ENCODE measurements around the gene PTPRZ1.

Gene PTPRZ1

DNA sequence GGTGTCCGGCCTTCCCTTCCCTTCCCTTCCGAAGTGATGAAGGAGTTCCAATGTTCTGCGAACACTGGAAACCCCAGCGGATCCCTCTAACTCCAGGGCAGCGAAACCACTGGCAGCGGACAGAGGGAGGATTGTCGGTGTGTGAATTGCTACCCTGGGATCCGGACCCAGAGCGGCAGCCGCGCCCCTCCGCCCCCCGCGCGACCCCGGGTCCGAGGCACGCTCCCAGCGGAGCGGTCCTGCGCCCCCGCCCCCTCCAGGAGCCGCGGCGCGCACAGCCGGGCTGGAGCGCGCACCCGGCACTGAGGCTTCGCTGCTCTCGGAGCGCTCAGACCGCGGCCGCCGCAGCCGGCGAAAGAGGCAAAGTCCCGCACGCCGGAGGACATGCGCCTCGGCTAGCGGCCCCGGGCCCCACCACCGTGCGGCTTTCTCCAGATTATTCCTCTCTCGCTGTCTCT is at the start of gene PTPRZ1:
TSS of gene PTPRZ1 (plus strand) at position 331 of the 458 bp plus-strand sequence. CDS start 339 bp downstream, outside the sequence.
- no peak for DNase-seq

DNA sequence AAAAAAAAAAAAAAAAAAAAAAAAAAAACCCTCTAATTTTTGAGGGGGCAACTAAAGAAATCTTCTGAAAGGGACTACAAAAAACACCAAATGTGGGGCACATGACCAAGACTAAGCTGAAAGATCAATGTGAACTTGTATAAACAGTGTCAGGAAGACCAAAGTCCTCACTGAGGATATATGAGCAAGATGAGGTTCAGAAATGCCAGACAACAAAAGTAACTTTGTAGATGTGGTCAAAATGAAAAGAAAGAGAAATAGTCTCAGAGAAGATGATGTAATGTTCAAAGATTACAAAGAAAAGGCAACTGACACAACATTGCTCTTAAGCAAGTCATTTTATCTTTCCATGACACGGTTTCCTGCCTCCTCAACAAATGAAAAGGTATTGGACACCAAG is 48.7 kb upstream of the PTPRZ1 start:
- DNase-seq = no peak

- DNase-seq = no peak
These were observed 41.6 kb upstream of the PTPRZ1 start for GRCh38 chr7:121831351-121831750.

- DNase-seq = no peak
These were observed 41.2 kb upstream of the PTPRZ1 start for GRCh38 chr7:121831801-121832200.

- DNase-seq = no peak
These were observed 40.6 kb upstream of the PTPRZ1 start for GRCh38 chr7:121832347-121832746.

DNA sequence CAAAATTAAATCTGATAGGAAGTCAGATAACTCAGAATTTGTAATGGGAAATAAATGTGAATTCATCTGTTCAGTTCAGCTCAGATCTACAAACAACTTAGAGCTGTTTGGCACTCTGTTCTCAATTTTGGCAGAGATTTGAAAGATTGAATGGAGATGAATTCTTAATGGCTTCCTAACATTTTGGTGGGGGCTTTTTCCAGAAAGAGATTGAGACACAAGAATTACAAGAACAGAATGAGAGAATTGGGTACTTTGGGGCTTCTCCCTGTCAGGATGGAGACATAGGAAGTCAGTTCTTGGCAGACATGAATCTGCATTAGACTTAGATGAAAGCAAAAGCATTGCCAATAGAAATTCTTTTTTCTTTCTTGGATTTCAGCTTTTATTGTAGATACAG is 39.0 kb upstream of the PTPRZ1 start:
- no peak for DNase-seq

DNA sequence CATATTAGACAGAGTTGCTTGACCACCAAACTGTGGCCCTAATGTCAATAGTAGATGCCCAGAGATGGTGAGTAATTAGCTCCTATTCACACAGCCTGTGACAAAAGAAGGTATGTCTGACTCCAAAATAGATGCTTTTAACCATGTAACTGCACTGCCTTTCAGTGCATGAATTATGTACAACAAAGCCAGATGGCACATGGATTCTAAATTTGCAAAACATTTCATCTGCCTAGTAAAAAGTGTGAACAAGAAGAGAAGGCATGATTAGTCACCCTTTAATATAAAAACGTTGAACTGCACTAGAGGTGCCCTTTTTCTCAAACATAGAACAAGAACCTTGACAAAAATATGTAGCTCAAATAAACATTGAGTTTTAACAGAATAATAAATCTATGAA is 35.5 kb upstream of the PTPRZ1 start:
- no peak for DNase-seq

- no peak for DNase-seq
These were observed 25.9 kb upstream of the PTPRZ1 start for GRCh38 chr7:121847041-121847440.

DNA sequence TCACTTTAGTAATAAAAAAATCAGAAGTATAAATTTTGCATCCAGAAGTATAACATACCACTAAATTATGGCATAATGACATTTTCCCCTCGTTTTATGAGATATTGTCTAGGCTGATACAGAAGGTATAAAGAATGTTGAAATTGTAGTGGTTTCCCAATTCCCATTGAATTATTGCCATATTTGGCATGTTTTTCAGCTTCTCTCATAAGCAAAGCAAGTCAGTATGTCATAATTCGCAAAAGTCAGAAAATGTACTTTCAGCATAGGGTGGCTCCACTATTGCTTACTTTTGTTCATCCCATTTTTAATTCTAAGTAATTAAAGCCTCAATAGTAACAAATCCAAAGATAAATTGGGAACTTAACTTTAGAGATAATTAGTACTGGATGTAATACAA is 19.7 kb upstream of the PTPRZ1 start:
- no peak for DNase-seq

DNA sequence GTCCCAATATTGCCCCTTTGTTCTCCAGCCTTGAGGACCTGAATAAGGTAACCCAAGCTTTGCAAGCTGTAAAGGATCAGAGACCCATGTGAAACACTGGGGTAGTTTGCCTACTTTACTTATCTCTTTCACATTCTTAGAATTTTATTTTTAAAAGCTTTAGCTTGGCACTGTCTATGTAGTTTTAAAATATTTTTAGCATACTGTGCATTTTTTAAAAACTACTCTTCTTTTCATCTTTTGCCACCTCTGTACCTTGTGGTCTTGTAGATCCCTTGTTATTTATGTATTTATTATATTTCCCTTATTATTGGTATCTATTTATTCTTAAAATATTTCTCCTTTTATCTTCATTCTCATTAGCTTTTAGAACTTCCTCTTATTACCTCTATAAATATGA is 12.0 kb upstream of the PTPRZ1 start:
- no peak for DNase-seq

- DNase-seq = no peak
These were observed 10.4 kb upstream of the PTPRZ1 start for GRCh38 chr7:121862591-121862990.

- DNase-seq = no peak
These were observed 1.8 kb upstream of the PTPRZ1 start for GRCh38 chr7:121871188-121871587.

DNA sequence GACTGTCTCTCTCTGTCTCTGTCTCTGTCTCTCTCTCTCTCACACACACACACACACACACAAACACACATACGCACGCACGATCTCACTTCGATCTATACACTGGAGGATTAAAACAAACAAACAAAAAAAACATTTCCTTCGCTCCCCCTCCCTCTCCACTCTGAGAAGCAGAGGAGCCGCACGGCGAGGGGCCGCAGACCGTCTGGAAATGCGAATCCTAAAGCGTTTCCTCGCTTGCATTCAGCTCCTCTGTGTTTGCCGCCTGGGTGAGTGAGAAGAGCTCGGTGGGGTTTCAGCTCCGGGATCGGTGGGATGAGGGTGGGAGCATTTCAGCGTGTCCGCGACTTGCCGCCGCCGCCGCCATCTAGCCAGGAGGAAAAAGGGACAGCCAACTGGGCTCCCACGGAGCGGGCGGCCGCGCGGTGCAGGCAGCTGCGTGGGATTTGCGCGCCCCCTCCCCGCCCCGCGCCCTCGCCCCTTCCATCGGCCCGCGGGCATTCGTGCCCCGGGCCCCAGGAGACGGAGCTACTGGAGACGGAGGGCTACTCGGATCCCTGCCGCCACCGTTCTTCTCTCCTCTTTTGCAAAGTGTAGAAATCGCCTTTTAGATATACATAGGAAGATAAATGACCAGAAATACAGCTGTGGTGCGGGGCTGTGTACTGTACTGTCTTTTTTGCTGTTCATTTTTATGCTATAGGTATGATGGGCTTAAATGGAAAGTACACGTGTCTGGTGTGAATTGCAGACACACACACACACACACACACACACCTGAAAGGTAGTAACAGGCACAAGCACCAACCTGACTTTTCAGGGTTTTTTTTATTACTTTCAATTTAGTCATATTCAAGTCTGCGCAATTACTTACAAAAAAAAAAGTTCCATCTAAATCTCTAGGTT is 581 bp downstream of the PTPRZ1 start:
- no peak for DNase-seq

GRCh38 chr7:121874298-121874697 is 1.3 kb downstream of the PTPRZ1 start:
- DNase-seq = no peak

DNA sequence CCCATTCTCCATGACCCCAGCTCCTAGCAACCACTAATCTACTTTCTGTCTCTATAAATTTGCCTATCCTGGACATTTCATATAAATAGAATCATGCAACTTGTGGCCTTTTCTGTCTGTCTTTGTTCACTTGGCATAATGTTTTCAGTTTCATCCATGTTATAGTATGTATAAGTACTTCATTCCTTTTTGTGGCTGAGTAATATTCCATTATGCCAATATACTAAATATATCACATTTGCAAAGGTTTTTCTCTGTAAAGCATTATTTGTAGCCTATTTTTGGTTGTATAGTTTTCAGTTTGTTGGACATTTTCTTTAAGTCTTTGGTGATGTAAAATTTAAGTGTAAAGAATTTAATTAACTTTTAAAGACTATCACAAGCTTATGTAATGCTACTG is 2.2 kb downstream of the PTPRZ1 start:
- no peak for DNase-seq

DNA sequence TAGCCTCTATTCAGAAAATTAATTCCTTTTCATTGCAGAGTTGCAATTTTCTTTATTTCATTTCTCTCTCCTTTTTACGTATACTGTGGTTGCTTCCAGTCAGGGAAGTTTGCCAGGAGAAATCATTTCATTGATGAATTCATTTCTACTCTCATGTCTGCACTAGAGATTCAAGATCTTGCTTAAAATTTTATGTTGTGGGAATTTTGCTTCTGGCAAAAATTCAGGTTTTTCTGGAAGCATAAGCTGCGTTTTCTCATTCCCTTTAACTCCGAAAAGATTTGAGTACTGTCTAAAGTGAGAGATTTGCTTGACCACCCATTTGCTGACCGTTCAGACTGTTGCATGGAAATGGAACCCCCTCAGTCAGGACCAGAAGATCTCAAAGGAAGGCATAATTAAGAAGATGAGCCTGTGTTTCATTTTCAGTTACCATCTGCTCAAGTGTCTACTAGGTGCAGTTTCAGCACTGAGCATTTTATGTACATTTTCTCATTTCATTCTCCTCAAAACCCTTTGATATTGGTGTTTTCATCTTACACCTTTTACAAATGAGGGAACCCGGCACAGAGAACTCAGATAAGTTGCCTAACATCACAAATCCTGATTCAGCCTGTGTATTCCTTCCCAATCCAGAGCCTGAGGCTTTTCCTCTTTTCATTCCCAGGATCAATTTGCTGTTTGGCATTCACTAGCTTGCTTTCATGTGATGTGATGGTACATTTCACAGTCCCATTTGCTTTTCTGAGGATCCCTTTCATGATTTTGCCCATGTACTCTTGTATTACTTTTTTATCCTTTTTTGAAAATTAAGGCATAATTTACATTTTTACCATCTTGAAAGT is 3.9 kb downstream of the PTPRZ1 start:
- no peak for DNase-seq

GRCh38 chr7:121878918-121879464 is 6.0 kb downstream of the PTPRZ1 start:
- no peak for DNase-seq

DNA sequence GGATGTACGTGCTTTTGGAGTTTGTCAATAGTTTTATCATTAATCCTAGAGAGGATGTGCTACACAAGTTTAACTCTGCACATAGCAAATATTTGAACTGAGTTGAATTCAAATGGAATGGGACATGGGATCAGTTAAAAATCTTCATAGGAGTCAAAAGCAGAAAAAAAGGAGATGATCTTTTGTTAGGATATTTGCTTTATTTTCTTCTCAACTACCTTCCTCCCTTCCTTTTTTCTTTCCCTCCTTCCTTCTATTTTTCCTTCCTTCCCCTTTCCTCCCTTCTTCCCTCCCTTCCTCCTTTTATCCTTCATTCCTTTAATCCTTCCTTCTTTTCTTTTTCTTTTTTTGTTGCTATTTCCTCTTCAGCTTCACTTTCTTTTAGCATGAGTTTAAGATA is 6.6 kb downstream of the PTPRZ1 start:
- no peak for DNase-seq

DNA sequence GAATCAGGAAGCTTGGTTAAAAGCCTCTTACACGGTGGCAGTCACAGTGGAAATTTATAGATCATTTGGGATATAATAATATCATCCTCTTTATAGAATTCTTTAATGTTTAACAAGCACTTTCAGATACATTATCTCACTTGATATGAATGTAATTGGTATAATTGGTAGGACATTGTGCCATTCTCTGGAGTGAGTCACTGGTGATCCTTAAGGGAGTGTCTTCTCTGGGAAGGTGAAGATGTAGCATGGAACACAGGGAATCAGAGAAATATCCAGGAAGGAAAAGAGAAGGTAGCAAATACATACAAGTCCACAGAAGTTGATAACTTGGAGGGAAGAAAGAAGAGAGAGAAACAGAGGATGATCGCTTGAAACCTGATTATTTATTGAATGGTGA is 9.8 kb downstream of the PTPRZ1 start:
- DNase-seq = no peak

DNA sequence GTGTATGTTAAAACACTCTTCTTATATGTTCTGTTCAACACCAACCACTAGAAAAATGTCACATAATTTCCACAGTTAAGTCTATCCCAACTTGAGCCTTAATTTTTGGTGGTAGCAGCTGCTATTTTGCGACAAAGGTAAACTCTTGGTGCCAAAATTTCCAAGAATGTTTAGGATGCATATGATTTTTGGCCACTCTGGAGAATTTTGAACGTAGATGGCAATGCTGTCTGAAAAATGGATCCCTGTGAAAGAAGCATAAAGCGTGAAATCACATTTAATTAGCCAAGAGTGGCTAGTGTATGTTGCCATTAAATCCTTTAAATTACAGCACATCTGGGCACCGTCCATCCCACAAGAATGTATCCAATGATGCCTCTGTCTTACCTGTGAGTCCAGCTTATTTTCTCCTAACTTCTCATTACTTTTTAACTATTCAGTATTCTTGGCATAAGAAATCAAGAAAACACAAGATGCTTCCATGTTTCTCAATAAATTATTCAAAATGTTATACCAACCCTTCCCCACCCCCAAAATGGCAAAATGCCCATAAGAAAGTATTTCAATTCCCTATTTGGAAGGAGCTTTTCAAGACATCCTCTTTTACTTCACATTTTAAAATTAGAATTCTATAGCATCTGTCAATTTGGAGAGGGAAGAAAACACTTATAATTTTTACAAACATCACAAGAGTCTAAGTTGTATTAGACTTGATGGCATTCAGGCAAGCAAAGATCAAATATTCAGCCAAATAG is 12.4 kb downstream of the PTPRZ1 start:
- no peak for DNase-seq

DNA sequence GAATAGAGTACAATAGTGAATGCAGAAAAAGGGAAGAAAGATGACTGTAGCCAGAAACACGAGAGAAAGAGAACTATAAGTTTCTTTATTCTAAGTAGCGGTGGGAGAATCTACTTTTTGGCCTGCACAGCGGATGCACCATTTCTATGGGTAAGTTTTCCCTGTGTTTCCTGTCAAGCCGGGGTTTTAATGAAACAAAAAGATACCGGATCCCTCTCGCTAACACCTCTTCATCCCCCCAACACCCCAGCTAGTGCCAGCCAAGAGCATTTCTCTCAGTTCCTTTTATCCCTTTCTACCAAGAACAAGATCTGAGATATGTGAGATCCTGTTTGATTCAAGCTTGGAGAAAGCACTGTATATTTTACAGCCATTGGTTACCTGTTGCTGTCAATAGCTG is 14.7 kb downstream of the PTPRZ1 start:
- DNase-seq = no peak

GRCh38 chr7:121890833-121891232 is 17.9 kb downstream of the PTPRZ1 start:
- DNase-seq = no peak

DNA sequence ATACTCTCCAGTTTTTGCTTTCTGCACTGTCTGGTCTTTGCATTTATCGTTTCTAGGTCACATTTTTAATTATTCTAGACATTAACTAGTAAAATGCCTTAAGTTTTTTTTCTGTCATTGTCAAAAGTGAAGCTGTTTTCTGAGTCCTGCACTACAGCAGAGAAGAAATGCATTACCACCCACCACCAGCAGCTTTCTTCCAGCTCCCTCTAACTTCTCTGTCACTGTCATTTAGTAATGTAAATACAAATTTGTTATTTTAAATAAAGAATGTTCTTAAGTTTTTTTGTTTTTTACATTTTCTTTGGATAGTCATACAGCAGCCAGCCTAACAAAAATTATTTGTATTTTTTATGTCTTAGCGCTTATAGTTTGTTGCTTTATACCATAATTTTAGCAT is 18.8 kb downstream of the PTPRZ1 start:
- DNase-seq = no peak
